Esophagus squamous epithelium (tissue), 5 donors: Measurements from ENCODE around the gene AAGAB. TPM values are rescaled to one million over a fixed set of nuclear protein-coding genes. Genes with fewer than 3 reads are reported as not detected.

Experiments
- DNase-seq: peaks from one replicate; lab custom pipeline; 2025; lab: John Stamatoyannopoulos, UW
- H3K27ac ChIP-seq, 4 donors: fragments of 200-600 bp; sonication (generic); one replicate each; pipeline ENCODE4 v1.5.1; 2016 to 2019; ENCODE audit warnings: mild to moderate bottlenecking in 1 of 4
- H3K27me3 ChIP-seq, 4 donors: fragments of 200-600 bp; sonication (generic); 1 replicate in 3 of 4; 2 replicates in 1 of 4; pipeline versions ENCODE4 v1.5.1 to v1.6.0; 2017 to 2021; ENCODE audit warnings: antibody characterized with exemption in 1 of 4
- H3K36me3 ChIP-seq, 3 donors: fragments of 200-600 bp; sonication (generic); one replicate each; pipeline ENCODE4 v1.5.1; 2016 to 2019
- H3K4me1 ChIP-seq, 3 donors: fragments of 200-600 bp; sonication (generic); one replicate each; pipeline ENCODE4 v1.5.1; 2017 to 2019
- H3K4me3 ChIP-seq, 4 donors: fragments of 200-600 bp; sonication (generic); 1 replicate in 3 of 4; 2 replicates in 1 of 4; pipeline ENCODE4 v1.5.1; 2016 to 2019; ENCODE audit warnings: mild to moderate bottlenecking in 2 of 4, moderate library complexity in 1 of 4
- H3K9me3 ChIP-seq, 3 donors: fragments of 200-600 bp; sonication (generic); one replicate each; pipeline ENCODE4 v1.5.1; 2016 to 2019
- CTCF ChIP-seq, 6 experiments: fragments of 450-650 bp in 4 of 6; fragments of 200-600 bp in 2 of 6; sonication (generic) in 2 of 6; IDR thresholded peaks; one replicate each; pipeline ENCODE4 v1.5.1; 2016 to 2019; ENCODE audit warnings: antibody characterized with exemption in 6 of 6, mild to moderate bottlenecking in 4 of 6, moderate library complexity in 4 of 6
- POLR2A ChIP-seq, 4 donors: fragments of 450-650 bp; IDR thresholded peaks; one replicate each; pipeline ENCODE4 v1.6.1; 2017; ENCODE audit warnings: antibody characterized with exemption in 4 of 4, mild to moderate bottlenecking in 4 of 4, moderate library complexity in 3 of 4
- WGBS, 2 donors: methylation state at CpG; one replicate each; pipeline ENCODE4 v1.1.5; 2018; 5-methylcytosine and 5-hydroxymethylcytosine counted together
- intact Hi-C: fragments of 100-400 bp; cut with DNase I; formaldehyde crosslinking; loops from one replicate; pipeline ENCODE4 v1.15.0; 2022
- total RNA-seq, 4 donors: library from RNA; depleted of rRNA; stranded (reverse); fragments of >200 nt; gene quantifications; one replicate each; pipeline ENCODE4 v1.1.0, GENCODE V29; 2016
- donor health status: DM: yes; HTN: yes; CAD: no.

AAGAB gene
- total RNA-seq, 4 donors from 2014 or later: 16.7 to 35.6 (median 31.4) TPM

DNA sequence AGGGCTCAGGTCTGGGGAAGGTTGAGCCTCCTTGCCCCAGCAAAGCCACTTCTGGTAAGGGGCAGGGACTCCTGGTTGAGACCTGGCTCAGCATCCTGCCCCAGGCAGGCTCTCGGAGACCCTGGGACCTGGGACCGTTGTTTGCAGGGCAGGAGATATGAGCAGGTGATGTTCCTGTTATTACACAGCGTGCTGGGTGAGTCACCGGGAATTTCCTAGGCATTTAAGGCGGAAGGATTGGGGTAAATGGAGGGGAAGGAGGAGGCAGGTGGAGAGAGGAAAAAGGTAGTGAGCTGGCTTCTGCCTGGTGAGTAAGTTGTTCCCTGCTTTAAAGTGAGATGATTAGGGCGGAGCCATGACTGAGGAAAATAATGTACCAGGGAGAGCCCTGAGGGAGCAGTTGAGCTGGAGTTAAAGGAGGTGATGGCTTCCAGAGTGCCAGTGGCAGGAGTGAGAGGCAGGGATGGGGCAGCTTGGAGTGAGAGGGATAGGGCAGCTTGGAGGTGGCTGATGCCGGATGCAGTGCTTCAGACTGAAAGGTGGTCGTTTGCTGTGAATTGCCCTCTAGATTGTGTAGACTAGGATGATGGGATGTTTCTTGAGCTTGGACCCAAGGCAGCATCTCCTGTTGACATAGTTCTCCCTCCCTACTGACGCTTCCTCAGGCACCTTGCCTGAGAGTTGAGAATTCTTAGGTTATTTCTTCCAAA, 79.4 kb downstream of the AAGAB start:
- Histone ChIP-seq H3K4me3 (no peak overlapping the region), H3K4me1 (peaks cover 32 to 81% (median 50%) of the 10 kb centered on the region in 3 donors), H3K9me3 (no peaks in the 10 kb centered on the region), H3K36me3 (peaks cover 7 to 83% (median 11%) of the 10 kb centered on the region in 3 donors), H3K27me3 (no peaks in the 10 kb centered on the region), H3K27ac (peak overlapping the region; percentile 38 to 83 (median 81))
- 40 to 46% methylated on average over 9 of the region's 9 CpGs for WGBS, 2 donors
- intact Hi-C loops: no loop called here
- DNase-seq: no peak
- peak in 1 of 4 donors; percentile 29 for TF ChIP-seq POLR2A (IDR thresholded peaks at IDR 0.05)
- TF ChIP-seq CTCF (IDR thresholded peaks at IDR 0.05): no peak

DNA sequence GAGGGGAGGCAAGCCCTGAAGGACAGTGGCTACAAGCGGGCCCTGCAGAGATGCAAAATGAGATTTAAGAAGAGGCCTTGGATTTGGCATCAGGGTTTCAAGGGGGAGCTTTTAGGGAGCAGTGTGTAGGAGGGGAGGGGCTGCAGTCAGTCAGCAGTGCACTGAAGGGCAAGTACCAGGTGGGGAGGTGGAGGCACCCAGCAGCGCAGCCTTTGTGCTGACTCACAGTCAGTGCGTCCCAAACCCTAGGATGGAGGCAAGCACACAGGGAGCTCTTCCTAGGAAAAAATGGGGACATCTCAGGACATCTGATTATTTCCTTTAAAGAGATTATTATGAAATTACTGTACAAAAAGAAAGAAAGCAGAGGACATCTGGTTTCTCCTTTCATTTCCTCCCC, 80.0 kb downstream of the AAGAB start:
- WGBS, 2 donors: 68 to 80% methylated on average over 3 of the region's 3 CpGs
- H3K4me3 ChIP-seq: no peak overlapping the region
- H3K9me3 ChIP-seq: no peaks in the 10 kb centered on the region
- no peak for TF ChIP-seq POLR2A (IDR thresholded peaks at IDR 0.05)
- no peak for TF ChIP-seq CTCF (IDR thresholded peaks at IDR 0.05)
- H3K4me1 ChIP-seq: peaks cover 32 to 81% (median 54%) of the 10 kb centered on the region in 3 donors
- H3K27ac ChIP-seq: peak overlapping the region; percentile 38 to 83 (median 81)
- no peaks in the 10 kb centered on the region for H3K27me3 ChIP-seq
- H3K36me3 ChIP-seq: peaks cover 7 to 83% (median 11%) of the 10 kb centered on the region in 3 donors
- intact Hi-C loops: no loop called here
- no peak for DNase-seq

GRCh38 chr15:67173786-67174185, 80.7 kb downstream of the AAGAB start:
- no peak for DNase-seq
- Histone ChIP-seq H3K36me3 (peaks cover 7 to 83% (median 8%) of the 10 kb centered on the region in 3 donors), H3K4me3 (no peak overlapping the region), H3K9me3 (no peaks in the 10 kb centered on the region), H3K27ac (peak overlapping the region; percentile 38 to 83 (median 81)), H3K4me1 (peaks cover 33 to 81% (median 55%) of the 10 kb centered on the region in 3 donors), H3K27me3 (no peaks in the 10 kb centered on the region)
- WGBS, 2 donors: 90 to 95% methylated on average over 7 to 8 of the region's 8 CpGs
- TF ChIP-seq POLR2A (IDR thresholded peaks at IDR 0.05) (no peak), CTCF (IDR thresholded peaks at IDR 0.05) (no peak)
- intact Hi-C loops: no loop called here

DNA sequence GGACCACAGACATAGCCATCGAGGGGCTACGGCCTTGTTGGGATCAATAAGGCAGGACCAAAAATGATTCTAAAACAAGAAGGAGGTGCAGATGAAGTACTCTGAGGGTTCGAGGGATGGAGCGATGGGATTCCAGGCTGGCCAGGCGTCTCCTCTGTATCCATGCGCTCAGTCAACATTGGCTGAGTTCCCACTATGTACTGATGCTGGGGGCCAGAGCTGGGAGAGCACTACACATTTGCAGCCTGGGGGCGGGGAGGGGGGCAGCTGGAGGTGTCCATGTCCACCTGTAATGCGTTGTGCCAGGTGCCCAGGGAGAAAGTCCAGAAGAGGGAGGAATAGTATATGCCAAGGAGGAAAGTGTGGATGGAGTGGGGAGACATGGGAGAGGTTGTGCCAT, 81.5 kb downstream of the AAGAB start:
- H3K36me3 ChIP-seq: peaks cover 5 to 83% (median 7%) of the 10 kb centered on the region in 3 donors
- no peaks in the 10 kb centered on the region for H3K27me3 ChIP-seq
- peak overlapping the region; percentile 2 to 83 (median 59) for H3K27ac ChIP-seq
- no peak for TF ChIP-seq POLR2A (IDR thresholded peaks at IDR 0.05)
- TF ChIP-seq CTCF (IDR thresholded peaks at IDR 0.05): no peak
- no peak for DNase-seq
- peaks cover 35 to 81% (median 59%) of the 10 kb centered on the region in 3 donors for H3K4me1 ChIP-seq
- H3K9me3 ChIP-seq: no peaks in the 10 kb centered on the region
- intact Hi-C loops: no loop called here
- WGBS, 2 donors: 73 to 94% methylated on average over 7 to 8 of the region's 8 CpGs
- no peak overlapping the region for H3K4me3 ChIP-seq

GRCh38 chr15:67172172-67172571, 82.3 kb downstream of the AAGAB start:
- H3K36me3 ChIP-seq: peaks cover 7 to 86% (median 11%) of the 10 kb centered on the region in 3 donors
- H3K27me3 ChIP-seq: no peaks in the 10 kb centered on the region
- TF ChIP-seq POLR2A (IDR thresholded peaks at IDR 0.05): no peak
- no peak for TF ChIP-seq CTCF (IDR thresholded peaks at IDR 0.05)
- intact Hi-C loops: no loop called here
- peaks cover 42 to 81% (median 59%) of the 10 kb centered on the region in 3 donors for H3K4me1 ChIP-seq
- H3K9me3 ChIP-seq: no peaks in the 10 kb centered on the region
- no peak overlapping the region for H3K4me3 ChIP-seq
- H3K27ac ChIP-seq: no peak overlapping the region
- DNase-seq: no peak
- WGBS, 2 donors: 74 to 76% methylated on average over 5 to 6 of the region's 6 CpGs
